Transverse colon (tissue), 3 donors: ENCODE results near the gene ASCL1.

Experiments used
- CTCF ChIP-seq, 5 experiments: fragments of 200-600 bp in 3 of 5; fragments of 450-650 bp in 2 of 5; sonication (generic) in 3 of 5; IDR thresholded peaks; 1 replicate in 2 of 5; 2 replicates in 3 of 5; pipeline ENCODE4 v1.5.1; 2016 to 2017; ENCODE audit warnings: antibody characterized with exemption in 5 of 5, inconsistent platforms in 3 of 5, mild to moderate bottlenecking in 2 of 5, moderate library complexity in 1 of 5
- EP300 ChIP-seq: sonication (generic); formaldehyde crosslinking; IDR thresholded peaks from one replicate; pipeline ENCODE4 v1.6.1; 2017; ENCODE audit warnings: antibody characterized with exemption, low read depth
- POLR2A ChIP-seq: fragments of 450-650 bp; IDR thresholded peaks from one replicate; pipeline ENCODE4 v1.6.1; 2016; ENCODE audit warnings: antibody characterized with exemption, mild to moderate bottlenecking, moderate library complexity

GRCh38 chr12:102958073-102958829 lies 777 bp downstream of the ASCL1 start:
- TF ChIP-seq CTCF (IDR thresholded peaks at IDR 0.05) = no peak
- TF ChIP-seq POLR2A = no peak
- TF ChIP-seq EP300 = no peak
